ENCODE data around the gene HS6ST3. TPM values are rescaled to one million over a fixed set of nuclear protein-coding genes. Genes with fewer than 3 reads are reported as not detected.
"Not testable (repeated sequence)": the region's sequence is repeated elsewhere in the genome, so short reads cannot be mapped to it uniquely, and the experiment has no call there.

HS6ST3 gene
- total RNA-seq: 25.3 TPM

GRCh38 chr13:96089749-96090239 lies at the start of gene HS6ST3:
TSS of gene HS6ST3 (plus strand) at chr13:96090107.
- DNase-seq (ENCODE audit: low spot score in 2 of 2) (peak in 1 of 2 donors; percentile 42), FAIRE-seq (no peak)

- no peak for FAIRE-seq
These were observed 48.4 kb upstream of the HS6ST3 start for GRCh38 chr13:96041326-96042110.

GRCh38 chr13:96044238-96044637 lies 45.7 kb upstream of the HS6ST3 start:
- DNase-seq (ENCODE audit: low spot score in 2 of 2) (no peak), FAIRE-seq (no peak)

More at GRCh38 chr13:96041326-96042110, 48.4 kb upstream of the HS6ST3 start:
- no peak for DNase-seq (ENCODE audit: low spot score in 2 of 2)

GRCh38 chr13:96046449-96047126 lies 43.3 kb upstream of the HS6ST3 start:
- FAIRE-seq; DNase-seq (ENCODE audit: low spot score in 2 of 2): not testable (repeated sequence)

- FAIRE-seq; DNase-seq (ENCODE audit: low spot score in 2 of 2): not testable (repeated sequence)
These were observed 39.0 kb upstream of the HS6ST3 start for GRCh38 chr13:96050955-96051354.

GRCh38 chr13:96051491-96051890 lies 38.4 kb upstream of the HS6ST3 start:
- FAIRE-seq; DNase-seq (ENCODE audit: low spot score in 2 of 2): not testable (repeated sequence)

GRCh38 chr13:96051946-96052345 lies 38.0 kb upstream of the HS6ST3 start:
- not testable (repeated sequence) for FAIRE-seq; DNase-seq (ENCODE audit: low spot score in 2 of 2)

- peak; percentile 23 to 40 for DNase-seq (ENCODE audit: low spot score in 2 of 2)
- no peak for FAIRE-seq
These were observed 37.3 kb upstream of the HS6ST3 start for GRCh38 chr13:96052656-96053002.

- FAIRE-seq (no peak), DNase-seq (ENCODE audit: low spot score in 2 of 2) (peak; percentile 93 to 96)
These were observed 36.8 kb upstream of the HS6ST3 start, which contains the start of gene UGGT2 for GRCh38 chr13:96053003-96053703. TSS of gene UGGT2 (minus strand) at chr13:96053401. CDS start at chr13:96053312, 89 bp downstream.

GRCh38 chr13:96065849-96066248 lies 24.1 kb upstream of the HS6ST3 start:
- DNase-seq (ENCODE audit: low spot score in 2 of 2) (no peak), FAIRE-seq (no peak)

GRCh38 chr13:96068729-96069128 lies 21.2 kb upstream of the HS6ST3 start:
- no peak for FAIRE-seq
- DNase-seq (ENCODE audit: low spot score in 2 of 2): no peak

GRCh38 chr13:96071504-96071903 lies 18.4 kb upstream of the HS6ST3 start:
- DNase-seq (ENCODE audit: low spot score in 2 of 2) (no peak), FAIRE-seq (no peak)

- DNase-seq (ENCODE audit: low spot score in 2 of 2) (no peak), FAIRE-seq (no peak)
These were observed 17.5 kb upstream of the HS6ST3 start for GRCh38 chr13:96072392-96072791.

- DNase-seq (ENCODE audit: low spot score in 2 of 2): no peak
- no peak for FAIRE-seq
These were observed 13.9 kb upstream of the HS6ST3 start for GRCh38 chr13:96075953-96076543.

GRCh38 chr13:96080676-96081075 lies 9.2 kb upstream of the HS6ST3 start:
- DNase-seq (ENCODE audit: low spot score in 2 of 2): no peak
- FAIRE-seq: no peak

GRCh38 chr13:96081888-96082287 lies 8.0 kb upstream of the HS6ST3 start:
- FAIRE-seq (no peak), DNase-seq (ENCODE audit: low spot score in 2 of 2) (no peak)

GRCh38 chr13:96082640-96083039 lies 7.3 kb upstream of the HS6ST3 start:
- FAIRE-seq: no peak
- no peak for DNase-seq (ENCODE audit: low spot score in 2 of 2)

GRCh38 chr13:96086736-96087135 lies 3.2 kb upstream of the HS6ST3 start:
- FAIRE-seq (no peak), DNase-seq (ENCODE audit: low spot score in 2 of 2) (no peak)

GRCh38 chr13:96089139-96089538 lies 768 bp upstream of the HS6ST3 start:
- no peak for DNase-seq (ENCODE audit: low spot score in 2 of 2)
- no peak for FAIRE-seq
